Neuronal stem cell (in vitro differentiated cells): ENCODE results near the gene RNFT2. TPM values are rescaled to one million over a fixed set of nuclear protein-coding genes. Genes with fewer than 3 reads are reported as not detected.

ENCODE experiments used
- small RNA-seq: library from polyadenylated mRNA; stranded (forward); fragments of <200 nt; extraction: miRNeasy Mini kit (QIAGEN cat#:217004); gene quantifications from one replicate; pipeline ENCODE3, GENCODE V24; 2013; ENCODE audit not compliant: insufficient read depth

Gene RNFT2

Small RNA genes lying within 50 kb of the gene (small RNA-seq; reads per million reads assigned to genes)
- gene RNU6-558P: not detected
